GM20431 (cell line): ENCODE data around the gene HES5.

Source experiments
- in situ Hi-C: fragments of 300-500 bp; cut with MseI, MboI; formaldehyde crosslinking; loops from one replicate; pipeline ENCODE4 v1.15.0; 2020; ENCODE audit warnings: low sequenced_read_pairs; ENCODE audit not compliant: unreplicated experiment

Gene HES5

GRCh38 chr1:2549367-2550029, 19.4 kb upstream of the HES5 start:
- in situ Hi-C loops: loop anchor here (10.0 to 25.0 kb wide), 2 partner anchors 135 to 362 kb away; partner anchors contain the start of genes FAAP20 and PEX10

GRCh38 chr1:2548068-2548589, 18.1 kb upstream of the HES5 start:
- in situ Hi-C loops: loop anchor here (10.0 to 25.0 kb wide), 2 partner anchors 133 to 361 kb away; partner anchors contain the start of genes FAAP20 and PEX10

- in situ Hi-C loops: loop anchor here (10.0 to 25.0 kb wide), 2 partner anchors 133 to 360 kb away; partner anchors contain the start of genes FAAP20 and PEX10
Measured at GRCh38 chr1:2547210-2548067, 17.4 kb upstream of the HES5 start.

- in situ Hi-C loops: loop anchor here (10.0 to 25.0 kb wide), 2 partner anchors 132 to 359 kb away; partner anchors contain the start of genes FAAP20 and PEX10
Measured at GRCh38 chr1:2546515-2547209, 16.6 kb upstream of the HES5 start.

- in situ Hi-C loops: loop anchor here (10.0 to 25.0 kb wide), 2 partner anchors 131 to 359 kb away; partner anchors contain the start of genes FAAP20 and PEX10
Measured at GRCh38 chr1:2545754-2546514, 15.9 kb upstream of the HES5 start.

- in situ Hi-C loops: loop anchor here (10.0 to 25.0 kb wide), 2 partner anchors 130 to 358 kb away; partner anchors contain the start of genes FAAP20 and PEX10
Measured at GRCh38 chr1:2544875-2545640, 15.0 kb upstream of the HES5 start.

GRCh38 chr1:2544093-2544874, 14.2 kb upstream of the HES5 start:
- in situ Hi-C loops: loop anchor here (10.0 to 25.0 kb wide), 2 partner anchors 129 to 357 kb away; partner anchors contain the start of genes FAAP20 and PEX10

GRCh38 chr1:2543543-2544092, 13.6 kb upstream of the HES5 start:
- in situ Hi-C loops: loop anchor here (10.0 to 25.0 kb wide), 2 partner anchors 129 to 356 kb away; partner anchors contain the start of genes FAAP20 and PEX10

- in situ Hi-C loops: loop anchor here (10.0 to 25.0 kb wide), 2 partner anchors 128 to 355 kb away; partner anchors contain the start of genes FAAP20 and PEX10
Measured at GRCh38 chr1:2542246-2542915, 12.3 kb upstream of the HES5 start.

GRCh38 chr1:2541619-2542245, 11.7 kb upstream of the HES5 start:
- in situ Hi-C loops: loop anchor here (10.0 to 25.0 kb wide), 2 partner anchors 127 to 354 kb away; partner anchors contain the start of genes FAAP20 and PEX10

- in situ Hi-C loops: loop anchor here (10.0 to 25.0 kb wide), 2 partner anchors 126 to 354 kb away; partner anchors contain the start of genes FAAP20 and PEX10
Measured at GRCh38 chr1:2540816-2541492, 10.9 kb upstream of the HES5 start.

- in situ Hi-C loops: loop anchor here (25.0 kb wide), 1 partner anchor 352 kb away; the partner anchor contains the start of gene FAAP20
Measured at GRCh38 chr1:2539312-2539907, 9.3 kb upstream of the HES5 start.

- in situ Hi-C loops: loop anchor here (25.0 kb wide), 1 partner anchor 352 kb away; the partner anchor contains the start of gene FAAP20
Measured at GRCh38 chr1:2538872-2539271, 8.8 kb upstream of the HES5 start.

- in situ Hi-C loops: loop anchor here (25.0 kb wide), 1 partner anchor 351 kb away; the partner anchor contains the start of gene FAAP20
Measured at GRCh38 chr1:2538376-2538775, 8.3 kb upstream of the HES5 start.

- in situ Hi-C loops: loop anchor here (25.0 kb wide), 1 partner anchor 350 kb away; the partner anchor contains the start of gene FAAP20
Measured at GRCh38 chr1:2537784-2538115, 7.7 kb upstream of the HES5 start.
